Uterus (tissue), 2 donors: ENCODE measurements around the gene IGFL1.
"Not testable (repeated sequence)": the region's sequence is repeated elsewhere in the genome, so short reads cannot be mapped to it uniquely, and the experiment has no call there.

Experiments used
- CTCF ChIP-seq, 4 experiments: fragments of 200-600 bp in 2 of 4; fragments of 450-650 bp in 2 of 4; sonication (generic) in 2 of 4; IDR thresholded peaks; one replicate each; pipeline ENCODE4 v1.5.1; 2016 to 2019; ENCODE audit warnings: antibody characterized with exemption in 4 of 4, mild to moderate bottlenecking in 2 of 4, moderate library complexity in 1 of 4
- POLR2A ChIP-seq, 2 donors: fragments of 450-650 bp; IDR thresholded peaks; one replicate each; pipeline ENCODE4 v1.6.1; 2016; ENCODE audit warnings: antibody characterized with exemption in 2 of 2, mild to moderate bottlenecking in 1 of 2, moderate library complexity in 1 of 2

GRCh38 chr19:46262684-46263296, 33.2 kb downstream of the IGFL1 start:
- TF ChIP-seq CTCF, POLR2A (IDR thresholded peaks at IDR 0.05): not testable (repeated sequence)
